Naive thymus-derived CD4-positive, alpha-beta T cell (primary cell): Measurements from ENCODE around the gene SAMD1. TPM values are rescaled to one million over a fixed set of nuclear protein-coding genes. Genes with fewer than 3 reads are reported as not detected.

ENCODE experiments used
- ATAC-seq: fragments of 150-1000 bp; cut with Tn5 transposase; 2 replicates; pipeline ENCODE4 v1.10.0; 2021; ENCODE audit warnings: mild to moderate bottlenecking, moderate library complexity
- CTCF ChIA-PET: fragments of 350-600 bp; sonication (Branson Sonifier 250); formaldehyde crosslinking; loops from one replicate; lab custom pipeline; 2021; ENCODE audit warnings: antibody characterized with exemption; lab: Charles Lee
- POLR2A ChIA-PET: fragments of 350-600 bp; sonication (Branson Sonifier 250); formaldehyde crosslinking; loops from one replicate; lab custom pipeline; 2021; ENCODE audit warnings: antibody characterized with exemption, inconsistent platforms; lab: Charles Lee
- DNase-seq, 9 donors: peaks; one replicate each; pipeline versions ENCODE4 v3.0.0 to v3.0.0-alpha.2; 2020 to 2022; ENCODE audit warnings: mixed read lengths in 1 of 9
- H3K27ac ChIP-seq: one replicate; pipeline ENCODE4 v1.7.0; 2013; ENCODE audit warnings: mild to moderate bottlenecking, low read depth, low read length, moderate library complexity
- H3K27me3 ChIP-seq, 2 donors: one replicate each; pipeline ENCODE4 v1.7.0; 2013; ENCODE audit warnings: low read length in 2 of 2, mild to moderate bottlenecking in 2 of 2, moderate library complexity in 2 of 2; ENCODE audit not compliant: control insufficient read depth in 2 of 2, insufficient read depth in 2 of 2
- H3K36me3 ChIP-seq, 3 experiments: 1 replicate in 2 of 3; 2 replicates in 1 of 3; pipeline ENCODE4 v1.7.0; 2013; ENCODE audit warnings: low read length in 3 of 3, mild to moderate bottlenecking in 3 of 3, moderate library complexity in 1 of 3; ENCODE audit not compliant: insufficient read depth in 3 of 3, control insufficient read depth in 2 of 3
- H3K4me1 ChIP-seq, 2 donors: one replicate each; pipeline ENCODE4 v1.7.0; 2013; ENCODE audit warnings: low read length in 2 of 2, mild to moderate bottlenecking in 2 of 2, moderate library complexity in 1 of 2; ENCODE audit not compliant: control insufficient read depth in 2 of 2, insufficient read depth in 2 of 2
- H3K4me3 ChIP-seq: 2 replicates; pipeline ENCODE4 v1.7.0; 2013; ENCODE audit warnings: mild to moderate bottlenecking, low read length
- H3K9me3 ChIP-seq, 3 experiments: 1 replicate in 2 of 3; 2 replicates in 1 of 3; pipeline ENCODE4 v1.7.0; 2013; ENCODE audit warnings: low read length in 3 of 3; ENCODE audit not compliant: control insufficient read depth in 2 of 3
- H3K27ac Mint-ChIP-seq, 9 donors: one replicate each; pipeline ENCODE4 v1.8.0; 2020 to 2022; ENCODE audit warnings: mixed read lengths in 9 of 9, mild to moderate bottlenecking in 8 of 9, moderate library complexity in 5 of 9, inconsistent platforms in 2 of 9
- H3K27me3 Mint-ChIP-seq, 5 donors: one replicate each; pipeline ENCODE4 v1.8.0; 2021 to 2022; ENCODE audit warnings: mixed read lengths in 5 of 5, mild to moderate bottlenecking in 1 of 5
- H3K36me3 Mint-ChIP-seq, 5 donors: one replicate each; pipeline ENCODE4 v1.8.0; 2020 to 2022; ENCODE audit warnings: mixed read lengths in 5 of 5, mild to moderate bottlenecking in 3 of 5, inconsistent platforms in 1 of 5
- H3K4me1 Mint-ChIP-seq, 7 donors: one replicate each; pipeline ENCODE4 v1.8.0; 2020 to 2022; ENCODE audit warnings: mixed read lengths in 7 of 7, mild to moderate bottlenecking in 3 of 7, inconsistent platforms in 1 of 7
- H3K4me3 Mint-ChIP-seq, 10 donors: one replicate each; pipeline ENCODE4 v1.8.0; 2020 to 2022; ENCODE audit warnings: mild to moderate bottlenecking in 10 of 10, mixed read lengths in 10 of 10, moderate library complexity in 6 of 10, inconsistent platforms in 2 of 10
- H3K9me3 Mint-ChIP-seq, 11 donors: one replicate each; pipeline ENCODE4 v1.8.0; 2020 to 2022; ENCODE audit warnings: mixed read lengths in 11 of 11, mild to moderate bottlenecking in 4 of 11, inconsistent platforms in 1 of 11, moderate library complexity in 1 of 11
- intact Hi-C, 2 donors: fragments of 100-400 bp; cut with micrococcal nuclease; formaldehyde crosslinking; loops; one replicate each; pipeline ENCODE4 v1.15.1; 2023
- polyA plus RNA-seq, 2 donors: library from polyadenylated mRNA; unstranded; fragments of 300-500 nt; fragmentation: Illumina TruSeq; gene quantifications; one replicate each; pipeline ENCODE4 v1.2.3, GENCODE V29; 2021
- total RNA-seq, 6 experiments: library from RNA in 5 of 6; stranded (reverse) in 5 of 6; gene quantifications; 1 replicate in 5 of 6; 2 replicates in 1 of 6; pipeline ENCODE4 v1.2.3 and lab custom pipeline; 2021 to 2026

SAMD1 gene
- total and polyA plus RNA-seq, 7 experiments from 2014 or later, result 3.0 to 87.3 (median 48.2) TPM

GRCh38 chr19:14112051-14112808 lies 21.7 kb upstream of the SAMD1 start:
- H3K9me3 ChIP-seq, result no peaks in the 10 kb centered on the region
- no peak overlapping the region for H3K4me3 ChIP-seq
- DNase-seq (no peak), ATAC-seq (no peak)
- Mint-ChIP-seq H3K4me3 (peak overlapping the region in 3 of 10 donors; percentile 16 to 47 (median 41)), H3K27ac (peak overlapping the region in 7 of 9 donors; percentile 4 to 52 (median 31)), H3K4me1 (peaks cover 16 to 63% (median 57%) of the 10 kb centered on the region in 7 donors), H3K36me3 (peaks cover 0 to 2% (median 0%) of the 10 kb centered on the region in 5 donors), H3K9me3 (no peaks in the 10 kb centered on the region), H3K27me3 (no peaks in the 10 kb centered on the region)
- H3K4me1 ChIP-seq, result peaks cover 9 to 50% of the 10 kb centered on the region in 2 donors
- intact Hi-C loops, result no loop called here
- peaks cover 0 to 5% (median 0%) of the 10 kb centered on the region in 3 experiments for H3K36me3 ChIP-seq
- ChIA-PET CTCF (interaction anchor here (1.0 kb wide), 1 partner anchor 25 kb away, joined by 3 read pairs; the partner anchor contains the start of gene ASF1B), POLR2A (no interaction called here)
- H3K27ac ChIP-seq, result no peak overlapping the region
- H3K27me3 ChIP-seq, result no peaks in the 10 kb centered on the region

- Histone ChIP-seq H3K27me3 (no peaks in the 10 kb centered on the region), H3K36me3 (peaks cover 0 to 11% (median 0%) of the 10 kb centered on the region in 3 experiments), H3K4me3 (no peak overlapping the region), H3K27ac (no peak overlapping the region), H3K4me1 (peaks cover 3 to 47% of the 10 kb centered on the region in 2 donors), H3K9me3 (no peaks in the 10 kb centered on the region)
- peaks cover 0 to 3% (median 0%) of the 10 kb centered on the region in 5 donors for H3K36me3 Mint-ChIP-seq
- intact Hi-C loops, result no loop called here
- no peaks in the 10 kb centered on the region for H3K9me3 Mint-ChIP-seq
- no peak for ATAC-seq
- POLR2A ChIA-PET, result no interaction called here
- no peaks in the 10 kb centered on the region for H3K27me3 Mint-ChIP-seq
- peak overlapping the region in 7 of 9 donors; percentile 17 to 76 (median 47) for H3K27ac Mint-ChIP-seq
- CTCF ChIA-PET, result no interaction called here
- no peak for DNase-seq
- H3K4me1 Mint-ChIP-seq, result peaks cover 12 to 57% (median 53%) of the 10 kb centered on the region in 7 donors
- H3K4me3 Mint-ChIP-seq, result peak overlapping the region in 1 of 10 donors; percentile 41
Observed at GRCh38 chr19:14111486-14111885, 20.9 kb upstream of the SAMD1 start.

GRCh38 chr19:14110650-14111049 lies 20.1 kb upstream of the SAMD1 start:
- intact Hi-C loops, result no loop called here
- ATAC-seq (no peak), DNase-seq (no peak)
- Histone ChIP-seq H3K9me3 (no peaks in the 10 kb centered on the region), H3K36me3 (peaks cover 0 to 19% (median 0%) of the 10 kb centered on the region in 3 experiments), H3K27ac (no peak overlapping the region), H3K4me1 (peaks cover 0 to 38% of the 10 kb centered on the region in 2 donors), H3K27me3 (no peaks in the 10 kb centered on the region), H3K4me3 (no peak overlapping the region)
- ChIA-PET CTCF (interaction anchor here (0.7 kb wide), 1 partner anchor 8 kb away, joined by 4 read pairs; no protein-coding TSS in a partner anchor), POLR2A (interaction anchor here (0.5 to 0.9 kb wide), 4 partner anchors 14 to 1394 kb away, joined by 3 to 4 read pairs (median 3); no protein-coding TSS in a partner anchor)
- no peaks in the 10 kb centered on the region for H3K9me3 Mint-ChIP-seq
- H3K27ac Mint-ChIP-seq, result peak overlapping the region in 8 of 9 donors; percentile 9 to 63 (median 33)
- H3K4me3 Mint-ChIP-seq, result no peak overlapping the region
- peaks cover 0 to 3% (median 0%) of the 10 kb centered on the region in 5 donors for H3K36me3 Mint-ChIP-seq
- H3K27me3 Mint-ChIP-seq, result no peaks in the 10 kb centered on the region
- peaks cover 5 to 49% (median 44%) of the 10 kb centered on the region in 7 donors for H3K4me1 Mint-ChIP-seq

- Histone ChIP-seq H3K27ac (no peak overlapping the region), H3K27me3 (no peaks in the 10 kb centered on the region), H3K9me3 (no peaks in the 10 kb centered on the region), H3K4me3 (no peak overlapping the region), H3K36me3 (peaks cover 0 to 35% (median 0%) of the 10 kb centered on the region in 3 experiments), H3K4me1 (peaks cover 0 to 14% of the 10 kb centered on the region in 2 donors)
- ChIA-PET CTCF (interaction anchor here (0.5 to 1.6 kb wide), 3 partner anchors 12 to 30 kb away, joined by 3 to 7 read pairs (median 3); partner anchors contain the start of gene ASF1B), POLR2A (no interaction called here)
- Mint-ChIP-seq H3K36me3 (peaks cover 0 to 7% (median 0%) of the 10 kb centered on the region in 5 donors), H3K4me3 (no peak overlapping the region), H3K4me1 (peaks cover 5 to 23% (median 19%) of the 10 kb centered on the region in 7 donors), H3K9me3 (no peaks in the 10 kb centered on the region), H3K27ac (peak overlapping the region in 1 of 9 donors; percentile 43), H3K27me3 (no peaks in the 10 kb centered on the region)
- intact Hi-C loops, result no loop called here
- ATAC-seq, result no peak
- no peak for DNase-seq
Observed at GRCh38 chr19:14107581-14108461, 17.3 kb upstream of the SAMD1 start.

GRCh38 chr19:14106840-14107239 lies 16.3 kb upstream of the SAMD1 start:
- Histone ChIP-seq H3K4me3 (no peak overlapping the region), H3K4me1 (peaks cover 0 to 5% of the 10 kb centered on the region in 2 donors), H3K9me3 (no peaks in the 10 kb centered on the region), H3K36me3 (peaks cover 0 to 44% (median 6%) of the 10 kb centered on the region in 3 experiments), H3K27ac (no peak overlapping the region), H3K27me3 (no peaks in the 10 kb centered on the region)
- Mint-ChIP-seq H3K27me3 (no peaks in the 10 kb centered on the region), H3K9me3 (no peaks in the 10 kb centered on the region), H3K36me3 (peaks cover 0 to 7% (median 0%) of the 10 kb centered on the region in 5 donors), H3K4me1 (peaks cover 0 to 15% (median 9%) of the 10 kb centered on the region in 7 donors), H3K4me3 (no peak overlapping the region), H3K27ac (no peak overlapping the region)
- DNase-seq, result no peak
- no peak for ATAC-seq
- POLR2A ChIA-PET, result no interaction called here
- CTCF ChIA-PET, result no interaction called here
- intact Hi-C loops, result no loop called here

- H3K4me3 Mint-ChIP-seq, result no peak overlapping the region
- ChIA-PET POLR2A (interaction anchor here (0.6 kb wide), 1 partner anchor 405 kb away, joined by 3 read pairs; no protein-coding TSS in a partner anchor), CTCF (interaction anchor here (1.6 kb wide), 1 partner anchor 8 kb away, joined by 6 read pairs; no protein-coding TSS in a partner anchor)
- no peaks in the 10 kb centered on the region for H3K9me3 ChIP-seq
- no peak for ATAC-seq
- H3K4me3 ChIP-seq, result no peak overlapping the region
- peaks cover 0 to 3% (median 3%) of the 10 kb centered on the region in 7 donors for H3K4me1 Mint-ChIP-seq
- no peaks in the 10 kb centered on the region for H3K4me1 ChIP-seq
- peaks cover 0 to 10% (median 0%) of the 10 kb centered on the region in 5 donors for H3K36me3 Mint-ChIP-seq
- H3K27me3 ChIP-seq, result no peaks in the 10 kb centered on the region
- no peak overlapping the region for H3K27ac Mint-ChIP-seq
- H3K36me3 ChIP-seq, result peaks cover 0 to 51% (median 12%) of the 10 kb centered on the region in 3 experiments
- intact Hi-C loops, result no loop called here
- no peaks in the 10 kb centered on the region for H3K27me3 Mint-ChIP-seq
- no peaks in the 10 kb centered on the region for H3K9me3 Mint-ChIP-seq
- no peak for DNase-seq
- H3K27ac ChIP-seq, result no peak overlapping the region
Observed at GRCh38 chr19:14105680-14106079, 15.1 kb upstream of the SAMD1 start.
